Measurements from ENCODE around the gene GPS2. TPM values are rescaled to one million over a fixed set of nuclear protein-coding genes. Genes with fewer than 3 reads are reported as not detected.
"Not testable (repeated sequence)": the region's sequence is repeated elsewhere in the genome, so short reads cannot be mapped to it uniquely, and the experiment has no call there.

Gene GPS2
- polyA plus RNA-seq, 1 donor (not counting 4 experiments of a cell fraction or from before 2014, with no cell fraction given), result 24.7 TPM

DNA sequence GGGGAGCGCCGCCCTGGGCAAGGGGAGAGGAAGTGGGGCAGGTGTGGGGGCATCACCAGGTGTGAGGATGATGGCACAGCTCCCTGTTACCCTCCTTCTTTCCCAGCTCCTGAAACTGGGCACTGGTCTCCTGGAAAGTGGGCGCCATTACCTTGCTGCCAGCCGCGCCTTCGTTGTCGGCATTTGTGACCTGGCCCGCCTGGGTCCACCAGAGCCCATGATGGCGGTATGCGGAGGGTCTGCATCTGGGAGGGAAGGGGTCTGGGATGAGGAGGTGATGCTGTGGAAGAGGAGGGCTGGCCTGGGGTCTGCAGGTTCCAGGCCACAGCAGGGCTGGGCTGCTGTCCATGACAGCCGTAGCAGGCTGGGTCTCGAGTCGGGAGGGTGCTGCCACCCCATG, 26.7 kb upstream of the GPS2 start:
- TF ChIP-seq EZH2 (IDR thresholded peaks at IDR 0.05; ENCODE audit: low read length), result no peak
- TF ChIP-seq, protein P1, sequence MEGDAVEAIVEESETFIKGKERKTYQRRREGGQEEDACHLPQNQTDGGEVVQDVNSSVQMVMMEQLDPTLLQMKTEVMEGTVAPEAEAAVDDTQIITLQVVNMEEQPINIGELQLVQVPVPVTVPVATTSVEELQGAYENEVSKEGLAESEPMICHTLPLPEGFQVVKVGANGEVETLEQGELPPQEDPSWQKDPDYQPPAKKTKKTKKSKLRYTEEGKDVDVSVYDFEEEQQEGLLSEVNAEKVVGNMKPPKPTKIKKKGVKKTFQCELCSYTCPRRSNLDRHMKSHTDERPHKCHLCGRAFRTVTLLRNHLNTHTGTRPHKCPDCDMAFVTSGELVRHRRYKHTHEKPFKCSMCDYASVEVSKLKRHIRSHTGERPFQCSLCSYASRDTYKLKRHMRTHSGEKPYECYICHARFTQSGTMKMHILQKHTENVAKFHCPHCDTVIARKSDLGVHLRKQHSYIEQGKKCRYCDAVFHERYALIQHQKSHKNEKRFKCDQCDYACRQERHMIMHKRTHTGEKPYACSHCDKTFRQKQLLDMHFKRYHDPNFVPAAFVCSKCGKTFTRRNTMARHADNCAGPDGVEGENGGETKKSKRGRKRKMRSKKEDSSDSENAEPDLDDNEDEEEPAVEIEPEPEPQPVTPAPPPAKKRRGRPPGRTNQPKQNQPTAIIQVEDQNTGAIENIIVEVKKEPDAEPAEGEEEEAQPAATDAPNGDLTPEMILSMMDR (optimal IDR thresholded peaks at IDR 0.05 in 1 of 3, IDR thresholded peaks at IDR 0.05 in 1 of 3, conservative IDR thresholded peaks at IDR 0.05 in 1 of 3; ENCODE audit: extremely low read depth in 1 of 3, insufficient read depth in 2 of 3, low read length in 3 of 3), result no peak
- no peak overlapping the region for H3K4me3 ChIP-seq (ENCODE audit: control insufficient read depth in 2 of 3, extremely low read depth in 1 of 3, insufficient read depth in 2 of 3, low read depth in 1 of 3, low read length in 3 of 3)
- DNase-seq (ENCODE audit: low read depth, low spot score) (no peak), FAIRE-seq (no peak)
- no peak overlapping the region for H3K9ac ChIP-seq (ENCODE audit: control insufficient read depth, extremely low read depth, insufficient read depth, low read length)
- no peaks in the 10 kb centered on the region for H3K4me1 ChIP-seq (ENCODE audit: control insufficient read depth, extremely low read depth, insufficient read depth, low read length)
- no peak overlapping the region for H3K4me2 ChIP-seq (ENCODE audit: control insufficient read depth, extremely low read depth, insufficient read depth, low read depth, low read length)
- no peaks in the 10 kb centered on the region for H3K79me2 ChIP-seq (ENCODE audit: control insufficient read depth, insufficient read depth, low read length)
- H3K36me3 ChIP-seq (ENCODE audit: control insufficient read depth in 2 of 2, extremely low read depth in 1 of 2, insufficient read depth in 2 of 2, low read length in 2 of 2), result no peaks in the 10 kb centered on the region
- H2AFZ ChIP-seq (ENCODE audit: control insufficient read depth, low read length), result no peak overlapping the region
- H3K9me1 ChIP-seq (ENCODE audit: control insufficient read depth, extremely low read depth, insufficient read depth, low read length), result no peaks in the 10 kb centered on the region
- no peak overlapping the region for H3K27ac ChIP-seq (ENCODE audit: control insufficient read depth, insufficient read depth, low read length)
- H4K20me1 ChIP-seq (ENCODE audit: control insufficient read depth, extremely low read depth, insufficient read depth, low read length), result no peaks in the 10 kb centered on the region
- dilution Hi-C loops (cut with MboI; ENCODE audit: extremely low pct_ligation_motif_present, low sequenced_read_pairs), result no loop called here
- no peaks in the 10 kb centered on the region for H3K9me3 ChIP-seq (ENCODE audit: control insufficient read depth, low read depth, low read length)
- peaks cover 18% of the 10 kb centered on the region for H3K27me3 ChIP-seq (ENCODE audit: control insufficient read depth, extremely low read depth, insufficient read depth, low read length)

DNA sequence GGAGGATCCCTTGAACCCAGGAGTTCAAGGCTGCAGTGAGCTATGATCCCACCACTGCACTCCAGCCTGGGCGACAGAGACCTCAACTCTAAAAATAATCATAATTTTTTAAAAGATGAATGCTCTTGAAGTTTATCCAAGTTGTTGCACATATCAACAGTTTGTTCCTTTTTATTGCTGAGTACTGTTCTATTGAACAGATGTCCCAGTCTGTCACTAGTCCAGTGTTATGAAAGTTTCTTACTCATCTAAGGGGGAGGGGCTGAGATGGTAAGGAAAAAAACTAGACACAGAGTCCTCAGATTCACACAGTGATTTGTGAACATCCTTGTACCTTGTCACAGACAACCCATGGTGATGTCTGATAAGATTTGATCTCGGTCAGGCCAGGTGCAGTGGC, 25.0 kb upstream of the GPS2 start:
- Histone ChIP-seq H4K20me1 (ENCODE audit: control insufficient read depth, extremely low read depth, insufficient read depth, low read length) (no peaks in the 10 kb centered on the region), H3K27ac (ENCODE audit: control insufficient read depth, insufficient read depth, low read length) (no peak overlapping the region), H3K9me1 (ENCODE audit: control insufficient read depth, extremely low read depth, insufficient read depth, low read length) (no peaks in the 10 kb centered on the region), H3K9me3 (ENCODE audit: control insufficient read depth, low read depth, low read length) (no peaks in the 10 kb centered on the region), H2AFZ (ENCODE audit: control insufficient read depth, low read length) (no peak overlapping the region), H3K4me1 (ENCODE audit: control insufficient read depth, extremely low read depth, insufficient read depth, low read length) (no peaks in the 10 kb centered on the region), H3K4me3 (ENCODE audit: control insufficient read depth in 2 of 3, extremely low read depth in 1 of 3, insufficient read depth in 2 of 3, low read depth in 1 of 3, low read length in 3 of 3) (no peak overlapping the region), H3K27me3 (ENCODE audit: control insufficient read depth, extremely low read depth, insufficient read depth, low read length) (peaks cover 18% of the 10 kb centered on the region), H3K4me2 (ENCODE audit: control insufficient read depth, extremely low read depth, insufficient read depth, low read depth, low read length) (no peak overlapping the region), H3K79me2 (ENCODE audit: control insufficient read depth, insufficient read depth, low read length) (no peaks in the 10 kb centered on the region), H3K9ac (ENCODE audit: control insufficient read depth, extremely low read depth, insufficient read depth, low read length) (no peak overlapping the region), H3K36me3 (ENCODE audit: control insufficient read depth in 2 of 2, extremely low read depth in 1 of 2, insufficient read depth in 2 of 2, low read length in 2 of 2) (no peaks in the 10 kb centered on the region)
- FAIRE-seq (no peak), DNase-seq (ENCODE audit: low read depth, low spot score) (no peak)
- dilution Hi-C loops (cut with MboI; ENCODE audit: extremely low pct_ligation_motif_present, low sequenced_read_pairs), result no loop called here
- TF ChIP-seq, protein P1 (optimal IDR thresholded peaks at IDR 0.05 in 1 of 3, IDR thresholded peaks at IDR 0.05 in 1 of 3, conservative IDR thresholded peaks at IDR 0.05 in 1 of 3; ENCODE audit: extremely low read depth in 1 of 3, insufficient read depth in 2 of 3, low read length in 3 of 3), result no peak
- no peak for TF ChIP-seq EZH2 (IDR thresholded peaks at IDR 0.05; ENCODE audit: low read length)

DNA sequence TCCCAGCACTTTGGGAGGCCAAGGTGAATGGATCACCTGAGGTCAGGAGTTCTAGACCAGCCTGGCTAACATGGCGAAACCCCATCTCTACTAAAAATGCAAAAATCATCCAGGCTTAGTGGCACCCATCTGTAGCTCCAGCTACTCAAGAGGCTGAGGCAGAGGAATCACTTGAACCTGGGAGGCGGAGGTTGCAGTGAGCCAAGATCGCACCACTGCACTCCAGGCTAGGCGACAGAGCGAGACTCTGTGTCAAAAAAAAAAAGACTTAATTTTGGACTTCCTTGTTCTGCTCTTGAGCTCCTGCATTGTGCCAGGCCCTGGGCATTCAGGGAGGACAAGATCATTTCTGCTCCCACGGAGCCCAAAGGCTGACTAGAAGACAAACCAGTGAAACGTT, 22.4 kb upstream of the GPS2 start:
- H3K4me2 ChIP-seq (ENCODE audit: control insufficient read depth, extremely low read depth, insufficient read depth, low read depth, low read length); DNase-seq (ENCODE audit: low read depth, low spot score); H3K9me3 ChIP-seq (ENCODE audit: control insufficient read depth, low read depth, low read length); FAIRE-seq; H3K36me3 ChIP-seq (ENCODE audit: control insufficient read depth in 2 of 2, extremely low read depth in 1 of 2, insufficient read depth in 2 of 2, low read length in 2 of 2); H4K20me1 ChIP-seq (ENCODE audit: control insufficient read depth, extremely low read depth, insufficient read depth, low read length); H3K9me1 ChIP-seq (ENCODE audit: control insufficient read depth, extremely low read depth, insufficient read depth, low read length); dilution Hi-C loops (cut with MboI; ENCODE audit: extremely low pct_ligation_motif_present, low sequenced_read_pairs); H3K27ac ChIP-seq (ENCODE audit: control insufficient read depth, insufficient read depth, low read length); H3K27me3 ChIP-seq (ENCODE audit: control insufficient read depth, extremely low read depth, insufficient read depth, low read length); H3K4me1 ChIP-seq (ENCODE audit: control insufficient read depth, extremely low read depth, insufficient read depth, low read length); H2AFZ ChIP-seq (ENCODE audit: control insufficient read depth, low read length); H3K79me2 ChIP-seq (ENCODE audit: control insufficient read depth, insufficient read depth, low read length); H3K4me3 ChIP-seq (ENCODE audit: control insufficient read depth in 2 of 3, extremely low read depth in 1 of 3, insufficient read depth in 2 of 3, low read depth in 1 of 3, low read length in 3 of 3); H3K9ac ChIP-seq (ENCODE audit: control insufficient read depth, extremely low read depth, insufficient read depth, low read length): not testable (repeated sequence)

All from keratinocyte (primary cell).